IPS DF 6.9 (cell line): ENCODE data around the gene FZD10.

Experiments
- DNase-seq: peaks from one replicate; pipeline ENCODE4 v3.0.0-alpha.2; 2013; ENCODE audit warnings: low read depth, low spot score
- H3K27ac ChIP-seq: one replicate; pipeline ENCODE4 v1.5.1; 2013; ENCODE audit warnings: low read length, control low read depth
- H3K27me3 ChIP-seq: 2 replicates; pipeline ENCODE4 v1.6.1; 2013; ENCODE audit warnings: mild to moderate bottlenecking, low read length; ENCODE audit not compliant: control insufficient read depth, insufficient read depth
- H3K36me3 ChIP-seq: 2 replicates; pipeline ENCODE4 v1.6.1; 2013; ENCODE audit warnings: low read length; ENCODE audit not compliant: control insufficient read depth, insufficient read depth
- H3K4me1 ChIP-seq: 2 replicates; pipeline ENCODE4 v1.6.1; 2013; ENCODE audit warnings: low read length; ENCODE audit not compliant: control insufficient read depth, insufficient read depth
- H3K4me3 ChIP-seq: 2 replicates; pipeline ENCODE4 v1.5.1; 2013; ENCODE audit warnings: mild to moderate bottlenecking, low read length
- H3K9me3 ChIP-seq: 2 replicates; pipeline ENCODE4 v1.6.1; 2013; ENCODE audit warnings: low read length, inconsistent platforms; ENCODE audit not compliant: control insufficient read depth, insufficient read depth
- WGBS: extraction: QIAGEN DNeasy Blood & Tissue Kit; methylation state at CpG from one replicate; pipeline ENCODE4 v1.1.7; 2013; ENCODE audit warnings: mixed read lengths, missing lambda C conversion rate; ENCODE audit not compliant: insufficient read length, insufficient coverage; 5-methylcytosine and 5-hydroxymethylcytosine counted together

Gene FZD10

GRCh38 chr12:130163461-130164215 is 1.4 kb downstream of the FZD10 start:
- Histone ChIP-seq H3K36me3 (no peaks in the 10 kb centered on the region), H3K27ac (no peak overlapping the region), H3K4me3 (no peak overlapping the region), H3K4me1 (no peaks in the 10 kb centered on the region), H3K9me3 (peaks cover 16% of the 10 kb centered on the region), H3K27me3 (no peaks in the 10 kb centered on the region)
- no peak for DNase-seq
- WGBS, result no CpG with 5 or more reads among the region's 71 CpGs

DNA sequence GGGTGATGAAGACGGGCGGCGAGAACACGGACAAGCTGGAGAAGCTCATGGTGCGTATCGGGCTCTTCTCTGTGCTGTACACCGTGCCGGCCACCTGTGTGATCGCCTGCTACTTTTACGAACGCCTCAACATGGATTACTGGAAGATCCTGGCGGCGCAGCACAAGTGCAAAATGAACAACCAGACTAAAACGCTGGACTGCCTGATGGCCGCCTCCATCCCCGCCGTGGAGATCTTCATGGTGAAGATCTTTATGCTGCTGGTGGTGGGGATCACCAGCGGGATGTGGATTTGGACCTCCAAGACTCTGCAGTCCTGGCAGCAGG is 1.9 kb downstream of the FZD10 start:
- no peak overlapping the region for H3K4me3 ChIP-seq
- no peak overlapping the region for H3K27ac ChIP-seq
- H3K27me3 ChIP-seq, result no peaks in the 10 kb centered on the region
- peaks cover 18% of the 10 kb centered on the region for H3K9me3 ChIP-seq
- H3K36me3 ChIP-seq, result no peaks in the 10 kb centered on the region
- no CpG with 5 or more reads among the region's 18 CpGs for WGBS
- no peaks in the 10 kb centered on the region for H3K4me1 ChIP-seq
- no peak for DNase-seq

- Histone ChIP-seq H3K4me3 (no peak overlapping the region), H3K4me1 (no peaks in the 10 kb centered on the region), H3K36me3 (no peaks in the 10 kb centered on the region), H3K9me3 (peaks cover 20% of the 10 kb centered on the region), H3K27ac (no peak overlapping the region), H3K27me3 (no peaks in the 10 kb centered on the region)
- DNase-seq, result no peak
- no CpG with 5 or more reads among the region's 5 CpGs for WGBS
These were observed 2.7 kb downstream of the FZD10 start for GRCh38 chr12:130164936-130165335.

- Histone ChIP-seq H3K36me3 (no peaks in the 10 kb centered on the region), H3K27ac (no peak overlapping the region), H3K27me3 (no peaks in the 10 kb centered on the region), H3K4me3 (no peak overlapping the region), H3K4me1 (no peaks in the 10 kb centered on the region), H3K9me3 (peaks cover 22% of the 10 kb centered on the region)
- no peak for DNase-seq
- no CpG with 5 or more reads among the region's 2 CpGs for WGBS
These were observed 4.0 kb downstream of the FZD10 start for GRCh38 chr12:130166306-130166705.

DNA sequence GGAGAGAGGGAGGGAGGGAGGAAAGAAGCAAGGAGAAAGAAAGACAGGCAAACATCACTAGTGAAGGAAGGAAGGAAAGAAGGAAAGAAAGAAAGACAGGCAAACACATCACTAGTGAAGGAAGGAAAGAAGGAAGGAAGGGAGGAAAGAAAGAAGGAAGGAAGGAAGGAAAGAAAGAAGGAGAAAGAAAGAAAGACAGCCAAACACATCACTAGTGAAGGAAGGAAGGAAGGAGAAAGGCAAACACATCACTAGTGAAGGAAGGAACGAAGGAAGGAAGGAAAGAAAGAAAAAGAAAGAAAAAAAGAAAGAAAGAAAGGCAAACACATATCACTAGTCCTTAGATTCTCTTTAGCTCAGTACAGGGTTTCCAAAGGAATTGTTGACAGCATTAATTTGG is 5.3 kb downstream of the FZD10 start:
- Histone ChIP-seq H3K27ac (no peak overlapping the region), H3K4me1 (no peaks in the 10 kb centered on the region), H3K9me3 (peaks cover 22% of the 10 kb centered on the region), H3K36me3 (no peaks in the 10 kb centered on the region), H3K27me3 (no peaks in the 10 kb centered on the region), H3K4me3 (no peak overlapping the region)
- no CpG with 5 or more reads among the region's 1 CpG for WGBS
- DNase-seq, result no peak

DNA sequence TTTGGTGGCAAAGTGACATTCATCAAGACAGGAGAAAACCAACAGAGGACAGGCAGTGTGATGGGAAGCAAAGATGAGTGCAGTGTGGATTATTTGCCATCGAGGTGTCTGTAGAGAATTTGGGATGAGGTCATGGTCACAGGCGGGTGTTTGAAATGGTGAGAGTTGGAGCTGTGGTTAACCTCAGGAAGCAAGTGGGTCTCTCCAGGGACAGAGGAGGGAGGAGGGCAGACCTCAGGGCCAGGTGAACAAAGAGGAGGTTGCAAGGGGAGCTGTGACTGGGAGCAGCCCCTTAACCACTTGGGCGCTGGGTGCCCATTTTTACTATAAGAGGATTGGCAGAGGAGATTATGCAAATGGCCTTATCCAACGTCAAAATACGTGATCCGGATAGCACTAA is 7.0 kb downstream of the FZD10 start:
- WGBS, result no CpG with 5 or more reads among the region's 6 CpGs
- no peak overlapping the region for H3K27ac ChIP-seq
- H3K36me3 ChIP-seq, result no peaks in the 10 kb centered on the region
- H3K9me3 ChIP-seq, result peaks cover 18% of the 10 kb centered on the region
- no peaks in the 10 kb centered on the region for H3K27me3 ChIP-seq
- no peaks in the 10 kb centered on the region for H3K4me1 ChIP-seq
- H3K4me3 ChIP-seq, result no peak overlapping the region
- DNase-seq, result no peak

GRCh38 chr12:130169924-130170323 is 7.7 kb downstream of the FZD10 start:
- H3K36me3 ChIP-seq, result no peaks in the 10 kb centered on the region
- WGBS, result no CpG with 5 or more reads among the region's 6 CpGs
- no peak overlapping the region for H3K27ac ChIP-seq
- peaks cover 19% of the 10 kb centered on the region for H3K9me3 ChIP-seq
- no peak overlapping the region for H3K4me3 ChIP-seq
- no peaks in the 10 kb centered on the region for H3K4me1 ChIP-seq
- no peak for DNase-seq
- H3K27me3 ChIP-seq, result no peaks in the 10 kb centered on the region

DNA sequence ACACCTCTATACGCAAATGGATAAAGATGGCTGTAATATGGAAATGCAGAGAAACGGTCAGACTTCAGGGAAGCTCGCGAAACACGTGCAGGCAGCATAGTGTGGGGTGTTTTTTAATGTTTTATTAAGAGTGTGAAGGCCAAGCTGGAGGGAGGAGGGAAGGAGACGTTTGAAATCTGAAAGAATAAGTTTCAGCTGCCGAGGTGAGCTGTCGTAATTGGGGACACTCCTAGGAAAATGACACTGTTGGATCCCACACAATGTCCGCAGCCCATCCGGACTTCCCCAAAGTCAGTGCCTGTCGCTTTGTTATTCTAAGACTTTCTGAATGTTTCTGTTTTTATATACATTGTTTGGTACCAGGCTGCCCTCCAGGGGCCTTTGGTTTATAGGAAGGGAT is 8.3 kb downstream of the FZD10 start:
- Histone ChIP-seq H3K9me3 (peaks cover 20% of the 10 kb centered on the region), H3K4me3 (no peak overlapping the region), H3K36me3 (no peaks in the 10 kb centered on the region), H3K27me3 (no peaks in the 10 kb centered on the region), H3K4me1 (no peaks in the 10 kb centered on the region), H3K27ac (no peak overlapping the region)
- WGBS, result no CpG with 5 or more reads among the region's 11 CpGs
- no peak for DNase-seq

DNA sequence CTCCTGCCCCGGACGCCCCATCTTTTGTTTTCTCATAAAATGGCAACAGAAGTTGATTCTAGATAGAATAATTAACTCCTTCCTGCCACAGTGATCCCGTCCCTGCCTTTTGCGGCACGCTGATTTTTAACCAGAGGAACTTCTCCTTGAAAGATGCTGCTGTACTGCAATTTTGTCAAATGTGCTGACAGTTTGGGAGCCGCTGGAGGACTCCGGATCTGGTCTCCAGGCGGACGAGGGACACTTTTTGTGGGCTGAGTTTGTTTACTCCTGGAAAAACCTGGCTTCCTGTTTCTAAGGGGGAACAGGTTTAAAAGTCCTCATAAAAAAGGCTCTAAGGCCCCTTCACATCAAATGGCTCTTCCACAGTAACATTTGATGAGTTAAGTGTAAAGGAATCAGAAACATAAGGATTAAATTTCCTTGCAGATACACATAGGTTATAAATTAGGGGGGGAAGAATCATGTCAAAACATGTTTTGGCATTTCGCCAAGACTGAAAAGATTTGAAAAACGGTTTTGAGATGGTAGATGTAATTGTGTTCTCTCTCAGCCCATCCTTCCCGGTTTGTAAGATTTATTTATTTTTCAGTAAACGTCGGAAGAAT is 15.5 kb downstream of the FZD10 start:
- H3K9me3 ChIP-seq, result peaks cover 15% of the 10 kb centered on the region
- H3K4me3 ChIP-seq, result no peak overlapping the region
- 100% methylated on average over 2 of the region's 14 CpGs for whole genome bisulfite sequencing
- H3K36me3 ChIP-seq, result no peaks in the 10 kb centered on the region
- H3K4me1 ChIP-seq, result no peaks in the 10 kb centered on the region
- H3K27ac ChIP-seq, result no peak overlapping the region
- no peaks in the 10 kb centered on the region for H3K27me3 ChIP-seq
- DNase-seq, result no peak

- no CpG with 5 or more reads among the region's 7 CpGs for WGBS
- Histone ChIP-seq H3K36me3 (no peaks in the 10 kb centered on the region), H3K4me3 (no peak overlapping the region), H3K9me3 (peaks cover 16% of the 10 kb centered on the region), H3K27ac (no peak overlapping the region), H3K27me3 (no peaks in the 10 kb centered on the region), H3K4me1 (no peaks in the 10 kb centered on the region)
- no peak for DNase-seq
These were observed 16.0 kb downstream of the FZD10 start for GRCh38 chr12:130178282-130178681.

GRCh38 chr12:130179191-130179590 is 16.9 kb downstream of the FZD10 start:
- no peak for DNase-seq
- Histone ChIP-seq H3K4me1 (no peaks in the 10 kb centered on the region), H3K27me3 (no peaks in the 10 kb centered on the region), H3K9me3 (peaks cover 21% of the 10 kb centered on the region), H3K36me3 (no peaks in the 10 kb centered on the region), H3K4me3 (no peak overlapping the region), H3K27ac (no peak overlapping the region)
- WGBS, result no CpG with 5 or more reads among the region's 7 CpGs
